ENCODE results near the gene MIB1.

GRCh38 chr18:21834299-21834660, 93.7 kb downstream of the MIB1 start:
- TF ChIP-seq GATA2 (IDR thresholded peaks at IDR 0.05; ENCODE audit: low read depth, low read length) (no peak), GATA3 (IDR thresholded peaks at IDR 0.05; ENCODE audit: low read depth, low read length) (no peak)

Data from SH-SY5Y (cell line).